Left lung (tissue), 10 donors: ENCODE measurements around the gene UQCC5. TPM values are rescaled to one million over a fixed set of nuclear protein-coding genes. Genes with fewer than 3 reads are reported as not detected.

Source experiments
- ATAC-seq: fragments of 200-7000 bp; cut with Tn5 transposase; one replicate; pipeline ENCODE4 v1.9.1; 2020; ENCODE audit warnings: moderate library complexity
- DNase-seq, 4 donors: peaks; one replicate each; pipeline ENCODE4 v3.0.0-alpha.2; 2013 to 2020
- H3K27ac ChIP-seq, 2 donors: fragments of 200-600 bp; sonication (generic) in 1 of 2; one replicate each; pipeline versions ENCODE4 v1.5.0 to v1.8.0; 2020 to 2021
- H3K27me3 ChIP-seq, 2 donors: fragments of 200-600 bp; sonication (generic) in 1 of 2; one replicate each; pipeline versions ENCODE4 v1.5.0 to v1.8.0; 2020 to 2021
- H3K36me3 ChIP-seq, 2 donors: fragments of 200-600 bp; sonication (generic) in 1 of 2; one replicate each; pipeline versions ENCODE4 v1.5.0 to v1.8.0; 2020 to 2021
- H3K4me1 ChIP-seq, 2 donors: fragments of 200-600 bp; one replicate each; pipeline ENCODE4 v1.8.0; 2021
- H3K4me3 ChIP-seq, 2 donors: fragments of 200-600 bp; sonication (generic) in 1 of 2; one replicate each; pipeline versions ENCODE4 v1.5.0 to v1.8.0; 2020 to 2021; ENCODE audit warnings: mild to moderate bottlenecking in 1 of 2
- H3K9me3 ChIP-seq, 2 donors: fragments of 200-600 bp; sonication (generic) in 1 of 2; one replicate each; pipeline versions ENCODE4 v1.5.0 to v1.8.0; 2020 to 2021
- intact Hi-C, 2 donors: fragments of 100-400 bp; cut with DNase I; formaldehyde crosslinking; loops; one replicate each; pipeline versions ENCODE4 v1.11.2 to v1.14.2; 2022
- polyA plus RNA-seq, 6 donors: library from polyadenylated mRNA; unstranded; fragments of 120-200 nt; gene quantifications; one replicate each; pipeline ENCODE4 v1.2.1, GENCODE V29; 2013; ENCODE audit not compliant: insufficient read length in 6 of 6
- total RNA-seq, 2 donors: library from RNA; stranded (reverse); fragmentation: NEBNext Ultra II Directional; extraction: Animal tissue kit (Norgen Biotek cat#: 25700); gene quantifications; one replicate each; pipeline ENCODE4 v1.2.1, GENCODE V29; 2021
- TF ChIP-seq, protein P1 (sequence below), 2 donors: fragments of 200-600 bp; sonication (generic) in 1 of 2; IDR thresholded peaks; one replicate each; pipeline versions ENCODE4 v1.5.0 to v1.8.0; 2021; ENCODE audit warnings: antibody characterized with exemption in 2 of 2
- donor health status: DM: no; HTN: yes; CAD: no.
- donor health status: DM: no; HTN: no; CAD: no.

UQCC5 gene
- total and polyA plus RNA-seq, 8 donors: 9.6 to 20.4 (median 17.2) TPM

GRCh38 chr3:52493232-52494017 is 43.0 kb upstream of the UQCC5 start:
- no peak overlapping the region for H3K4me3 ChIP-seq
- H3K36me3 ChIP-seq: peaks cover 0 to 48% of the 10 kb centered on the region in 2 donors
- H3K9me3 ChIP-seq: no peaks in the 10 kb centered on the region
- peaks cover 0 to 22% of the 10 kb centered on the region in 2 donors for H3K27me3 ChIP-seq
- TF ChIP-seq, protein P1, sequence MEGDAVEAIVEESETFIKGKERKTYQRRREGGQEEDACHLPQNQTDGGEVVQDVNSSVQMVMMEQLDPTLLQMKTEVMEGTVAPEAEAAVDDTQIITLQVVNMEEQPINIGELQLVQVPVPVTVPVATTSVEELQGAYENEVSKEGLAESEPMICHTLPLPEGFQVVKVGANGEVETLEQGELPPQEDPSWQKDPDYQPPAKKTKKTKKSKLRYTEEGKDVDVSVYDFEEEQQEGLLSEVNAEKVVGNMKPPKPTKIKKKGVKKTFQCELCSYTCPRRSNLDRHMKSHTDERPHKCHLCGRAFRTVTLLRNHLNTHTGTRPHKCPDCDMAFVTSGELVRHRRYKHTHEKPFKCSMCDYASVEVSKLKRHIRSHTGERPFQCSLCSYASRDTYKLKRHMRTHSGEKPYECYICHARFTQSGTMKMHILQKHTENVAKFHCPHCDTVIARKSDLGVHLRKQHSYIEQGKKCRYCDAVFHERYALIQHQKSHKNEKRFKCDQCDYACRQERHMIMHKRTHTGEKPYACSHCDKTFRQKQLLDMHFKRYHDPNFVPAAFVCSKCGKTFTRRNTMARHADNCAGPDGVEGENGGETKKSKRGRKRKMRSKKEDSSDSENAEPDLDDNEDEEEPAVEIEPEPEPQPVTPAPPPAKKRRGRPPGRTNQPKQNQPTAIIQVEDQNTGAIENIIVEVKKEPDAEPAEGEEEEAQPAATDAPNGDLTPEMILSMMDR (IDR thresholded peaks at IDR 0.05): no peak
- ATAC-seq: no peak
- no peak for DNase-seq
- H3K4me1 ChIP-seq: peaks cover 14 to 93% of the 10 kb centered on the region in 2 donors
- intact Hi-C loops: no loop called here
- no peak overlapping the region for H3K27ac ChIP-seq

DNA sequence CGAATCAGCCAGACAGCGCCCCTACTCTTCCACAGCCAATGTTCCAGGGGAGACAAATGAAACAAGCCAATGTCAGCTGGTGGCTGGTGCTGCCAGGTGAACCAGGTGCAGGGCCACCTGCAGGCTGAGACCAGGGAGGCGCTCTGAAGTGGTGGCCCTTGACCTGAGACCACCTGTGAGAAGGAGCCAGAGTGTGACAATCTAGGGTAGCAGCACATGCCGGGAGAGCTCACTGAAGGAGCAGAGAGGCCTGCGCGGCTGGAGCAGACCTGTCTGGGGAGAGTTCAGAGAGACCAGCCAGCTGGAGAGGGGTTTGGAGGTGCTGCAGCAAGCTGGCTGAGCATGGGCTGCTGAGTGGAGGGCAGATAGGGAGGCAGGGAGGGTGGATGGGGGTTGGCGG is 42.0 kb upstream of the UQCC5 start:
- peaks cover 18 to 99% of the 10 kb centered on the region in 2 donors for H3K4me1 ChIP-seq
- no peak for ATAC-seq
- intact Hi-C loops: no loop called here
- DNase-seq: no peak
- peaks cover 0 to 22% of the 10 kb centered on the region in 2 donors for H3K27me3 ChIP-seq
- H3K27ac ChIP-seq: peak overlapping the region; percentile 39 to 86
- peak overlapping the region in 1 of 2 donors; percentile 51 for H3K4me3 ChIP-seq
- TF ChIP-seq, protein P1 (IDR thresholded peaks at IDR 0.05): no peak
- no peaks in the 10 kb centered on the region for H3K9me3 ChIP-seq
- H3K36me3 ChIP-seq: peaks cover 0 to 38% of the 10 kb centered on the region in 2 donors

- H3K27ac ChIP-seq: peak within 1 kb of the TSS; percentile 39 to 86
- ATAC-seq (peak; percentile 36), DNase-seq (peak in 1 of 4 donors; percentile 40)
- H3K4me1 ChIP-seq: peaks cover 18 to 95% of the 10 kb centered on the region in 2 donors
- peaks cover 0 to 33% of the 10 kb centered on the region in 2 donors for H3K36me3 ChIP-seq
- no peaks in the 10 kb centered on the region for H3K9me3 ChIP-seq
- intact Hi-C loops: no loop called here
- H3K27me3 ChIP-seq: peaks cover 0 to 22% of the 10 kb centered on the region in 2 donors
- TF ChIP-seq, protein P1 (IDR thresholded peaks at IDR 0.05): no peak
- peak within 1 kb of the TSS; percentile 6 to 51 for H3K4me3 ChIP-seq
Measured at GRCh38 chr3:52494886-52495495, 41.4 kb upstream of the UQCC5 start, which contains the start of gene STAB1. Gene STAB1, plus strand, starts transcription at chr3:52495338. Its CDS starts 76 bp downstream, at chr3:52495414.

DNA sequence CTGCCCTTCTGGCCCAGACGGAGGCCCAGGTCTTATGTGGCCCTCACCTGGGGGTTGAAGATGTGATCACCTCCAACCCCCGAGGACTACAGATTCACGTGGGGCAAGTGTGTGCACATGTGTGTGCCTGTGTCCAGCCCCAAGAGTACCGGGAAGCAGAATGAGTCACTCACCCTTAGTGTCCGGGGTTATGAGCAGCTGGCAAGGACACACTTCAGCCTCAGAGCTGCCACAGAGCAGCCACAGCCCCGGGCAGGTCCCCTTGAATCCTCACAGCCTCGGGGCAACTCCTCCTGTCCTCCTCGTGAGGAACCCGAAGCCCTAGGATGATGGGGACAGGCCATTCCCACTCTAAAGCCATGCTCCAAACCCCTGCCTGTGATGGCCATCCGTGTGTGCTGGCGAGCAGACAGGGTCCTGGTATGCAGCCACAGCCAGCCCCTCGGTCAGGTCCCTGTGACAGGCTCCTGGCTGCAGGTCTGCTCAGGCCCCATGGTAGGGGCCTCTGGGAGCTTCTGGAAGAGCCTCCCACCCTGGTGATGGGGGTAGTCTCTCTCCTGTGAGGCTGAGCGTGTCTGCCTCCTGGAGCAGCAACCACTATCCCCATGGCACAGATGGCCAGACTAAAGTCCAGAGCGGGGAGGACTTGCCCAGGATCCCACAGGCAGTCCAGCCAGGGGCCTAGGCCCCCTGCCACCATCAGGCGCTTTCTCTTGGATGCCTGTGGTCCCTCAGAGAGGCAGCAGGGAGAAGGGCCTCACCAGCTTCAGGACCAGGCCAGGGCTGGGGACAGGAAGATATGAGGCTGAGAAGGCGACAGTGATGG is 40.4 kb upstream of the UQCC5 start:
- Histone ChIP-seq H3K27ac (peak overlapping the region; percentile 39 to 86), H3K4me3 (peak overlapping the region; percentile 6 to 51), H3K27me3 (peaks cover 0 to 22% of the 10 kb centered on the region in 2 donors), H3K4me1 (peaks cover 14 to 91% of the 10 kb centered on the region in 2 donors), H3K36me3 (peaks cover 0 to 23% of the 10 kb centered on the region in 2 donors), H3K9me3 (no peaks in the 10 kb centered on the region)
- intact Hi-C loops: no loop called here
- ATAC-seq (peak; percentile 64), DNase-seq (no peak)
- TF ChIP-seq, protein P1 (IDR thresholded peaks at IDR 0.05): no peak
